Keratinocyte (primary cell): ENCODE measurements around the gene MALAT1. TPM values are rescaled to one million over a fixed set of nuclear protein-coding genes. Genes with fewer than 3 reads are reported as not detected.
"Not testable (repeated sequence)": the region's sequence is repeated elsewhere in the genome, so short reads cannot be mapped to it uniquely, and the experiment has no call there.

Experiments used
- DNase-seq: peaks from one replicate; pipeline ENCODE4 v3.0.0-alpha.2; 2011; ENCODE audit warnings: low read depth, missing footprints, low spot score
- FAIRE-seq: peaks from 2 replicates; lab custom pipeline; 2011; peaks lifted over from hg19 to GRCh38; lab: Jason Lieb, UNC
- H2AFZ ChIP-seq: 2 replicates; pipeline ENCODE4 v1.6.0; 2012; ENCODE audit warnings: low read length, control low read depth, inconsistent platforms; ENCODE audit not compliant: control insufficient read depth
- H3K27ac ChIP-seq: 2 replicates; pipeline ENCODE4 v1.5.1; 2011; ENCODE audit warnings: low read length; ENCODE audit not compliant: control insufficient read depth, insufficient read depth
- H3K27me3 ChIP-seq: 3 replicates; pipeline ENCODE4 v1.6.0; 2011; ENCODE audit warnings: low read length; ENCODE audit not compliant: control insufficient read depth, insufficient read depth; ENCODE audit errors: extremely low read depth
- H3K36me3 ChIP-seq, 2 experiments: 2 replicates in 1 of 2; 3 replicates in 1 of 2; pipeline ENCODE4 v1.5.1; 2011; ENCODE audit warnings: low read length in 2 of 2, mild to moderate bottlenecking in 1 of 2; ENCODE audit not compliant: control insufficient read depth in 2 of 2, insufficient read depth in 2 of 2; ENCODE audit errors: extremely low read depth in 1 of 2
- H3K4me1 ChIP-seq: 3 replicates; pipeline ENCODE4 v1.5.1; 2011; ENCODE audit warnings: low read length; ENCODE audit not compliant: control insufficient read depth, insufficient read depth; ENCODE audit errors: extremely low read depth
- H3K4me2 ChIP-seq: 3 replicates; pipeline ENCODE4 v1.6.0; 2011; ENCODE audit warnings: low read depth, low read length; ENCODE audit not compliant: control insufficient read depth, insufficient read depth; ENCODE audit errors: extremely low read depth
- H3K4me3 ChIP-seq, 3 experiments: fragments of 200-600 bp in 1 of 3; sonication (generic) in 1 of 3; 2 replicates in 2 of 3; 3 replicates in 1 of 3; pipeline ENCODE4 v1.5.1; 2011 to 2016; ENCODE audit warnings: low read length in 3 of 3, mild to moderate bottlenecking in 3 of 3, control low read depth in 2 of 3, inconsistent platforms in 1 of 3, low read depth in 1 of 3, mixed read lengths in 1 of 3, mixed run types in 1 of 3, moderate library complexity in 1 of 3; ENCODE audit not compliant: control insufficient read depth in 2 of 3, insufficient read depth in 2 of 3; ENCODE audit errors: extremely low read depth in 1 of 3
- H3K79me2 ChIP-seq: 2 replicates; pipeline ENCODE4 v1.6.0; 2012; ENCODE audit warnings: low read length; ENCODE audit not compliant: control insufficient read depth, insufficient read depth
- H3K9ac ChIP-seq: 3 replicates; pipeline ENCODE4 v1.6.0; 2011; ENCODE audit warnings: low read length; ENCODE audit not compliant: control insufficient read depth, insufficient read depth; ENCODE audit errors: extremely low read depth
- H3K9me1 ChIP-seq: 3 replicates; pipeline ENCODE4 v1.6.0; 2011; ENCODE audit warnings: low read length; ENCODE audit not compliant: control insufficient read depth, insufficient read depth; ENCODE audit errors: extremely low read depth
- H3K9me3 ChIP-seq: 2 replicates; pipeline ENCODE4 v1.5.1; 2012; ENCODE audit warnings: low read depth, low read length; ENCODE audit not compliant: control insufficient read depth
- H4K20me1 ChIP-seq: 3 replicates; pipeline ENCODE4 v1.6.0; 2011; ENCODE audit warnings: low read length; ENCODE audit not compliant: control insufficient read depth, insufficient read depth; ENCODE audit errors: extremely low read depth
- dilution Hi-C: fragments of 300-500 bp; cut with MboI; formaldehyde crosslinking; loops from one replicate; pipeline ENCODE4 v1.7.0; 2020; ENCODE audit warnings: low sequenced_read_pairs; ENCODE audit not compliant: extremely low pct_ligation_motif_present
- polyA minus RNA-seq, 3 experiments: library from RNA; depleted of rRNA, polyadenylated mRNA; stranded (reverse); fragments of >200 nt; gene quantifications; 1 replicate in 1 of 3; 2 replicates in 1 of 3; 3 replicates in 1 of 3; pipeline ENCODE4 v1.2.3, GENCODE V29; 2011
- polyA plus RNA-seq, 5 experiments: library from polyadenylated mRNA; depleted of rRNA in 3 of 5; stranded (reverse) in 3 of 5; stranded (forward) in 1 of 5; unstranded in 1 of 5; fragments of >200 nt; gene quantifications; 1 replicate in 1 of 5; 2 replicates in 3 of 5; 3 replicates in 1 of 5; pipeline versions ENCODE4 v1.2.1 to v1.2.3, GENCODE V29; 2011 to 2012; ENCODE audit warnings: missing spikeins in 2 of 5, low read depth in 1 of 5, low replicate concordance in 1 of 5
- TF ChIP-seq, protein P1 (sequence below), 3 experiments: IDR thresholded peaks in 1 of 3; conservative IDR thresholded peaks in 1 of 3; optimal IDR thresholded peaks in 1 of 3; 2 replicates in 2 of 3; 3 replicates in 1 of 3; pipeline versions ENCODE3 to v1.5.1; 2011; ENCODE audit warnings: low read length in 3 of 3, mild to moderate bottlenecking in 3 of 3, moderate library complexity in 2 of 3, control low read depth in 1 of 3, inconsistent platforms in 1 of 3; ENCODE audit not compliant: insufficient read depth in 2 of 3; ENCODE audit errors: extremely low read depth in 1 of 3

MALAT1 gene
- polyA plus RNA-seq (337 to 1,845 TPM (median 1,768 TPM) in 3 replicates), polyA minus RNA-seq (2,284 to 11,976 TPM (median 9,145 TPM) in 3 replicates)
- polyA plus RNA-seq (2011; ENCODE audit: low read depth), result 22,009 TPM
- 14.9 and 37.5 TPM in 2 replicates for polyA plus RNA-seq (2011; cell fraction: cytosol; rRNA removed)
- polyA plus RNA-seq (2011; cell fraction: nucleus; rRNA removed), result 6,319 and 7,235 TPM in 2 replicates
- polyA plus RNA-seq (2012; ENCODE audit: low replicate concordance), result 429 and 9,619 TPM in 2 replicates
- 408 TPM for polyA minus RNA-seq (2011; cell fraction: cytosol; rRNA and poly(A)+ RNA removed)
- 24,947 and 60,709 TPM in 2 replicates for polyA minus RNA-seq (2011; cell fraction: nucleus; rRNA and poly(A)+ RNA removed)

DNA sequence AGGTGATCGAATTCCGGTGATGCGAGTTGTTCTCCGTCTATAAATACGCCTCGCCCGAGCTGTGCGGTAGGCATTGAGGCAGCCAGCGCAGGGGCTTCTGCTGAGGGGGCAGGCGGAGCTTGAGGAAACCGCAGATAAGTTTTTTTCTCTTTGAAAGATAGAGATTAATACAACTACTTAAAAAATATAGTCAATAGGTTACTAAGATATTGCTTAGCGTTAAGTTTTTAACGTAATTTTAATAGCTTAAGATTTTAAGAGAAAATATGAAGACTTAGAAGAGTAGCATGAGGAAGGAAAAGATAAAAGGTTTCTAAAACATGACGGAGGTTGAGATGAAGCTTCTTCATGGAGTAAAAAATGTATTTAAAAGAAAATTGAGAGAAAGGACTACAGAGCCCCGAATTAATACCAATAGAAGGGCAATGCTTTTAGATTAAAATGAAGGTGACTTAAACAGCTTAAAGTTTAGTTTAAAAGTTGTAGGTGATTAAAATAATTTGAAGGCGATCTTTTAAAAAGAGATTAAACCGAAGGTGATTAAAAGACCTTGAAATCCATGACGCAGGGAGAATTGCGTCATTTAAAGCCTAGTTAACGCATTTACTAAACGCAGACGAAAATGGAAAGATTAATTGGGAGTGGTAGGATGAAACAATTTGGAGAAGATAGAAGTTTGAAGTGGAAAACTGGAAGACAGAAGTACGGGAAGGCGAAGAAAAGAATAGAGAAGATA, at the start of gene MALAT1:
MALAT1 (plus strand) TSS at position 69 of the 736 bp plus-strand sequence.
- Histone ChIP-seq H3K4me2 (peak within 1 kb of the TSS; percentile 100), H3K4me3 (peak within 1 kb of the TSS; percentile 48 to 99 (median 94)), H3K27ac (peak within 1 kb of the TSS; percentile 100), H3K79me2 (peaks cover 73% of the 10 kb centered on the region), H3K27me3 (no peaks in the 10 kb centered on the region), H4K20me1 (peaks cover 38% of the 10 kb centered on the region), H2AFZ (peak within 1 kb of the TSS; percentile 59), H3K4me1 (peaks cover 34% of the 10 kb centered on the region), H3K9me1 (no peaks in the 10 kb centered on the region), H3K9ac (peak within 1 kb of the TSS; percentile 98), H3K36me3 (peaks cover 4 to 34% of the 10 kb centered on the region in 2 experiments), H3K9me3 (no peaks in the 10 kb centered on the region)
- FAIRE-seq, result no peak
- TF ChIP-seq, protein P1, sequence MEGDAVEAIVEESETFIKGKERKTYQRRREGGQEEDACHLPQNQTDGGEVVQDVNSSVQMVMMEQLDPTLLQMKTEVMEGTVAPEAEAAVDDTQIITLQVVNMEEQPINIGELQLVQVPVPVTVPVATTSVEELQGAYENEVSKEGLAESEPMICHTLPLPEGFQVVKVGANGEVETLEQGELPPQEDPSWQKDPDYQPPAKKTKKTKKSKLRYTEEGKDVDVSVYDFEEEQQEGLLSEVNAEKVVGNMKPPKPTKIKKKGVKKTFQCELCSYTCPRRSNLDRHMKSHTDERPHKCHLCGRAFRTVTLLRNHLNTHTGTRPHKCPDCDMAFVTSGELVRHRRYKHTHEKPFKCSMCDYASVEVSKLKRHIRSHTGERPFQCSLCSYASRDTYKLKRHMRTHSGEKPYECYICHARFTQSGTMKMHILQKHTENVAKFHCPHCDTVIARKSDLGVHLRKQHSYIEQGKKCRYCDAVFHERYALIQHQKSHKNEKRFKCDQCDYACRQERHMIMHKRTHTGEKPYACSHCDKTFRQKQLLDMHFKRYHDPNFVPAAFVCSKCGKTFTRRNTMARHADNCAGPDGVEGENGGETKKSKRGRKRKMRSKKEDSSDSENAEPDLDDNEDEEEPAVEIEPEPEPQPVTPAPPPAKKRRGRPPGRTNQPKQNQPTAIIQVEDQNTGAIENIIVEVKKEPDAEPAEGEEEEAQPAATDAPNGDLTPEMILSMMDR (optimal IDR thresholded peaks at IDR 0.05 in 1 of 3, IDR thresholded peaks at IDR 0.05 in 1 of 3, conservative IDR thresholded peaks at IDR 0.05 in 1 of 3; ENCODE audit: extremely low read depth in 1 of 3, insufficient read depth in 2 of 3, low read length in 3 of 3), result no peak
- no peak for DNase-seq
- dilution Hi-C loops, result no loop called here

DNA sequence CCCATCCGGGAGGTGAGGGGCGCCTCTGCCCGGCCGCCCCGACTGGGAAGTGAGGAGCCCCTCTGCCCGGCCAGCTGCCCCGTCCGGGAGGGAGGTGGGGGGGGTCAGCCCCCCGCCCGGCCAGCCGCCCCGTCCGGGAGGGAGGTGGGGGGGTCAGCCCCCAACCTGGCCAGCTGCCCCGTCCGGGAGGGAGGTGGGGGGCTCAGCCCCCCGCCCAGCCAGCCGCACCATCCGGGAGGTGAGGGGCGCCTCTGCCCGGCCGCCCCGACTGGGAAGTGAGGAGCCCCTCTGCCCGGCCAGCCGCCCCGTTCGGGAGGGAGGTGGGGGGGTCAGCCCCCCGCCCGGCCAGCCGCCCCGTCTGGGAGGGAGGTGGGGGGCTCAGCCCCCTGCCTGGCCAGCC, 47.5 kb upstream of the MALAT1 start:
- H3K9me3 ChIP-seq, H3K27me3 ChIP-seq, H3K27ac ChIP-seq, H3K36me3 ChIP-seq, FAIRE-seq, H3K4me3 ChIP-seq, H3K9me1 ChIP-seq, DNase-seq, H3K4me2 ChIP-seq, dilution Hi-C loops, H3K9ac ChIP-seq, H4K20me1 ChIP-seq, H2AFZ ChIP-seq, H3K79me2 ChIP-seq: not testable (repeated sequence)
- H3K4me1 ChIP-seq, result peaks cover 27% of the 10 kb centered on the region

DNA sequence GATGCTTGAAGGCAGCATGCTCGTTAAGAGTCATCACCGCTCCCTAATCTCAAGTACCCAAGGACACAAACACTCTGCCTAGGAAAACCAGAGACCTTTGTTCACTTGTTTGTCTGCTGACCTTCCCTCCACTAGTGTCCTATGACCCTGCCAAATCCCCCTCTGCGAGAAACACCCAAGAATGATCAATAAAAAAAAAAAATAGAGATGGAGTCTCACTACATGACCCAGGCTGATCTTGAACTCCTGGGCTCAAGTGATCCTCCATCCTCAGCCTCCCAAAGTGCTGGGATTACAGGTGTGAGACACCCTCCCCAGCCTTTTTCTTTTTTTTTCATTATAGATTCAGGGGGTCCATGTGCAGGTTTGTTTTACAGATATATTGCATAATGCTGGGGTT, 46.6 kb upstream of the MALAT1 start:
- FAIRE-seq, H3K27me3 ChIP-seq, H3K9me3 ChIP-seq, H3K79me2 ChIP-seq, H3K9ac ChIP-seq, H3K36me3 ChIP-seq, H2AFZ ChIP-seq, H3K4me2 ChIP-seq, H3K4me3 ChIP-seq, H4K20me1 ChIP-seq, DNase-seq, dilution Hi-C loops, H3K27ac ChIP-seq, H3K9me1 ChIP-seq: not testable (repeated sequence)
- H3K4me1 ChIP-seq, result peaks cover 27% of the 10 kb centered on the region
